Measurements from ENCODE around the gene CKLF.
A peak's percentile ranks its signal among the peaks of the same experiment; 100 is the strongest.

CKLF gene

DNA sequence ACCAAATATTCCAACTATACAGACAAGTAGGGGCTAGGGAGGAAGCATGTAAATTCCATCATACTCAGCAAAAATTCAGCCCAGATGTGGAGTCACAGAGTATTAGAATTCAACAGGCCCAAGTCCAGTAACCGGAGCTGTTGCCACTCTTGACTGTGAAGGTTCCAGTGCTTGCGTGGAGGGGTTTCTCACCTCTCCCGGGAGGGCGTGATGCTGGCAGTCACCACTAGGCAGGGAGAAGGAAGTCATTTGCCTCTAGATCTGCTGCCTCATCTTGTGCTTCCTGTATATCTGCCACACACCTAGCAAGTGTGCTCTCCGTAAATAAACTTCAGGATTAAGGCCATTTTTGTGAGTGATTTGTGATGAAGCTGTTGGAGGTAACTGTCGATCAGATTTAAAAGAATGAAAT, 1.0 kb upstream of the CKLF start:
- TF ChIP-seq, protein P1, sequence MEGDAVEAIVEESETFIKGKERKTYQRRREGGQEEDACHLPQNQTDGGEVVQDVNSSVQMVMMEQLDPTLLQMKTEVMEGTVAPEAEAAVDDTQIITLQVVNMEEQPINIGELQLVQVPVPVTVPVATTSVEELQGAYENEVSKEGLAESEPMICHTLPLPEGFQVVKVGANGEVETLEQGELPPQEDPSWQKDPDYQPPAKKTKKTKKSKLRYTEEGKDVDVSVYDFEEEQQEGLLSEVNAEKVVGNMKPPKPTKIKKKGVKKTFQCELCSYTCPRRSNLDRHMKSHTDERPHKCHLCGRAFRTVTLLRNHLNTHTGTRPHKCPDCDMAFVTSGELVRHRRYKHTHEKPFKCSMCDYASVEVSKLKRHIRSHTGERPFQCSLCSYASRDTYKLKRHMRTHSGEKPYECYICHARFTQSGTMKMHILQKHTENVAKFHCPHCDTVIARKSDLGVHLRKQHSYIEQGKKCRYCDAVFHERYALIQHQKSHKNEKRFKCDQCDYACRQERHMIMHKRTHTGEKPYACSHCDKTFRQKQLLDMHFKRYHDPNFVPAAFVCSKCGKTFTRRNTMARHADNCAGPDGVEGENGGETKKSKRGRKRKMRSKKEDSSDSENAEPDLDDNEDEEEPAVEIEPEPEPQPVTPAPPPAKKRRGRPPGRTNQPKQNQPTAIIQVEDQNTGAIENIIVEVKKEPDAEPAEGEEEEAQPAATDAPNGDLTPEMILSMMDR (conservative IDR thresholded peaks at IDR 0.05; ENCODE audit: low read depth) = no peak
- DNase-seq (ENCODE audit: low spot score) = no peak
- POLR2A ChIA-PET (ENCODE audit: low non-redundant PET) = no interaction called here
- CTCF ChIA-PET = interaction anchor here (0.6 to 1.4 kb wide), 3 partner anchors 21 to 108 kb away, joined by 3 to 5 read pairs (median 3); no protein-coding TSS in a partner anchor
- H3K27ac ChIP-seq = peak overlapping the region; percentile 91

DNA sequence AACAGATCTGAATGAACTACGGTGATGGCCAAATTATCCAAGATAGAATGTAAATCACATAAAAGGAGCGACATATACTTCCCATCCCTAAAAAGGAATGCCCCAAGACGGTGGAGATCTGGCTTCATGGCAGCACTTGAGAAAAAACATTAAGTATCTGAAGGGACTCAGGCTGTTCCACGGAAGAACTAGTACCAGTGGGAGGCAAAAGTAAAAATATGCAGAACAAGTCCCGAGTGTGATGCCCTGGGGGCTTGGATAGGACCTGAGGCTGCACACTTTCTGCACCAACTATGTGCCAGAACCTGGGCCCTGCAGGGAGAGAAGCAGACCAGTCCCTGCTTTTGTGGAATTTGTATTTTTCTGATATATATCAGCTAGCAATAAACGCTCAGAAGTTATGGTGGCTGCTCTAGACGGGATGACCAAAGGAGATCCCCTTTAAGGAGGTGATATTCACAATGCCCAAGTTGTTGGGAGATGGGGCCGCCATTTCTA, 539 bp upstream of the CKLF start:
- ChIA-PET POLR2A (ENCODE audit: low non-redundant PET) (no interaction called here), CTCF (interaction anchor here (0.7 to 1.4 kb wide), 3 partner anchors 21 to 847 kb away, joined by 3 to 5 read pairs (median 3); no protein-coding TSS in a partner anchor)
- peak overlapping the region; percentile 91 for H3K27ac ChIP-seq
- TF ChIP-seq, protein P1 (conservative IDR thresholded peaks at IDR 0.05; ENCODE audit: low read depth) = no peak
- no peak for DNase-seq (ENCODE audit: low spot score)

DNA sequence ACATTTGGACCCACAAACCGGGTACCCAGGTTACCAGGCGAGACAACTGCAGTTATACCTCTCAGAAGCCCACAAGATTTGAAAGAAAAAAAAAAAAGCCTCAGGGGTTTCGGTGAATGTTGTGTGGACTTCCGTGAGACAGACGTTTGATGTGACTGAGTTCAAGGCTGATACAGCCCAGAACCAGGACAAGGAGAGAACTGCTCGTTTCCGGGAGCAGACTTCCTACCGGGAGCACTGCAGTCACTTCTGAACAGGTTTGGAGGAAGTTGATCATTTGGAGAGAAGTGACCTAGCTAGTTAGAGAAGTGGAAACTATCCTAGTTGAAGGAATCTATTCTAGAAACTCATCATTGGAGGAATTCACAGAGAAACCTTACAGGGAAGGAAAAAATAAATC, 847 bp downstream of the CKLF start:
- ChIA-PET POLR2A (ENCODE audit: low non-redundant PET) (no interaction called here), CTCF (interaction anchor here (0.7 kb wide), 1 partner anchor 161 kb away, joined by 3 read pairs; no protein-coding TSS in a partner anchor)
- peak overlapping the region; percentile 91 for H3K27ac ChIP-seq
- TF ChIP-seq, protein P1 (conservative IDR thresholded peaks at IDR 0.05; ENCODE audit: low read depth) = no peak
- no peak for DNase-seq (ENCODE audit: low spot score)

DNA sequence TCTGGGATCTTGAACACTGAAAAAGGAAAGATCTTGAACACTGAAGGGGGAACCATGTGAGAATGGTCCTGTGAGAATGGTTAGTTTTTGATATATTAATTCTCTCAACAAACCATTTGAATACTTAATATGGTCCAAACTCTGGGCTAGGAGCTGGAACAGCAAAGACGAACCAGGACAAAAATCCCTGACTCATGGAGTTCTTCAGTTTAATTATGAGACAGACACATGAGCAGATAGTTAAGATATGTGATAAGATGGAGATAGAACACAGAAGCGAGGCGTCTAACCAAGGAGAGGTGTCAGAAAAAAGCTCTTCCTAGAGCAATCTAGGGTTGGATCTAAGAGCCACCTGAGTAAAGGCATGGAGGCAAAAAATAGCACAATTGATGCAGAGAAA, 1.6 kb downstream of the CKLF start:
- ChIA-PET CTCF (interaction anchor here (0.6 to 0.7 kb wide), 2 partner anchors 8 to 277 kb away, joined by 3 to 5 read pairs; no protein-coding TSS in a partner anchor), POLR2A (ENCODE audit: low non-redundant PET) (no interaction called here)
- no peak for DNase-seq (ENCODE audit: low spot score)
- no peak overlapping the region for H3K27ac ChIP-seq
- TF ChIP-seq, protein P1 (conservative IDR thresholded peaks at IDR 0.05; ENCODE audit: low read depth) = no peak

DNA sequence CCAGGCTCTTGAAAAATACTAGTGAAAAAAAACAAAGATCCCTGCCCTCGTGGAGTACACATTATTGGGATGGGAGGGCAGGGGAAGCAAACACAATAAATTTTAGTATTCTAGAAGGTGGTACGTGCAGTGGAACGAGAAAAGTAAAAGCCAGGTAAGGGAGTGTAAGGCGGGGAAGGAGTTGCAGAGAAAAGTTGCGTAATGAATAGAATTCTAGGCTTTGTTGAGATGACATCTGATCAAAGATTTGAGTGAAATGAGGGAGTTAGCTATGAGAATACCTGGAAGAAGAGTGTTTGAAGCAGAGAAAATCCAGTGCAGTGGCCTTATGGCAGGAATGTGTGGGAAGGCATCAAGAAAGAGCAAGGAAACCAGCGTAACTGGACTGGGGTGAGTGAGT, 2.1 kb downstream of the CKLF start:
- no peak overlapping the region for H3K27ac ChIP-seq
- no peak for DNase-seq (ENCODE audit: low spot score)
- ChIA-PET CTCF (interaction anchor here (0.6 kb wide), 1 partner anchor 8 kb away, joined by 5 read pairs; no protein-coding TSS in a partner anchor), POLR2A (ENCODE audit: low non-redundant PET) (no interaction called here)
- TF ChIP-seq, protein P1 (conservative IDR thresholded peaks at IDR 0.05; ENCODE audit: low read depth) = no peak

DNA sequence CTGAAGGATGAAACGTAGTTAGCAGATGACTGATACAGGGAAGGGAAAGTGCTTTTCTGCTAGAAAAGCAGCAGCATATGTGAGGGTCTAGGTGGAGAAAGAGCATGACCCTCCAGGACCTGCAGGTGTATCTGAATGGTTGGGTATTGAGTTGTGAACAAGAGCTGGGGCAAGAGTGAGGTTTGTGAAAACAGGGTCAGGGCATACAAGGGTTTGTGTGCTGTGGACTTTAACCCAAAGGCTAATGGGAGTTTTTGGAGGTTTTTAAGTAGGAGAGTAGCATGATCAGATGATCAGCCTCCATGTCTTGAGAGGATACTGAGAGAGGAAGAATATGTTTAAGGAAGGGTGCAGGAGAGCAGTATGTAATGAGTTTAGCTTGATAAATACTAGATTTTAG, 7.7 kb downstream of the CKLF start:
- H3K27ac ChIP-seq = no peak overlapping the region
- DNase-seq (ENCODE audit: low spot score) = no peak
- POLR2A ChIA-PET (ENCODE audit: low non-redundant PET) = no interaction called here
- TF ChIP-seq, protein P1 (conservative IDR thresholded peaks at IDR 0.05; ENCODE audit: low read depth) = no peak
- CTCF ChIA-PET = no interaction called here

Measured in RWPE1 (cell line).